GM21717 (cell line): ENCODE data around the gene TEX101.
"Not testable (repeated sequence)": the region's sequence is repeated elsewhere in the genome, so short reads cannot be mapped to it uniquely, and the experiment has no call there.

Experiments
- ATAC-seq: cut with Tn5 transposase; IDR thresholded peaks from one replicate; pipeline ENCODE4 v1.9.1; 2021; ENCODE audit warnings: mild to moderate bottlenecking, moderate library complexity; ENCODE audit not compliant: unreplicated experiment

Gene TEX101

DNA sequence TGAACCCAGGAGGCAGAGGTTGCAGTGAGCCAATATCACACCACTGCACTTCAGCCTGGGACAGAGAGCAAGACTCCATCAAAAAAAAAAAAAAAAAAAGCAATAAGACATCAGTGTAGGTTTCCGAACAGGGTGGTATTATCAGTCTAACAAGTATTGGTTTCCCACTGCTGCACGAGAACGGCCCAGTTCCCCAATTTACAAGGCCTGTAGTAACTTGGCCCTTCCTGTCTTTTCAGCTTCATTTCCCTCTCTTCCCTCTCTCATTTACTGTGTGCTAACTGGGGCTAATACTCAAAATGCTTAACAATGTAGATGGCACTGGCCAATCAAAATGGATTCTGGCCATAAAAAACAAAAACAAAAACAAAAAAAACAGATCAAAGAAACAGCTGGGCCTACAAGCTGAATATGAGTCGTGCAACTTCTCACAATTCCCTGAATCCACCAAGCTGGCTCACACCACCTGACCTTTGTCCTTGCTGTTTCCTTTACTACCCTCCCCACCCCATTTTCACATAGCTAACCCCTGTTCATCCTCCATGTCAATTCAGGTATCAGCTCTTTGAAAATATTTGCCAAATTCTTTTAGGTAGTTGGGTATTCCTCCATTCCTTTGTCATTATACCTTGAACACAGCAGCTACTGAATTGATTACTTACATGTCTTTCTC is 2.4 kb downstream of the TEX101 start:
- no peak for ATAC-seq

DNA sequence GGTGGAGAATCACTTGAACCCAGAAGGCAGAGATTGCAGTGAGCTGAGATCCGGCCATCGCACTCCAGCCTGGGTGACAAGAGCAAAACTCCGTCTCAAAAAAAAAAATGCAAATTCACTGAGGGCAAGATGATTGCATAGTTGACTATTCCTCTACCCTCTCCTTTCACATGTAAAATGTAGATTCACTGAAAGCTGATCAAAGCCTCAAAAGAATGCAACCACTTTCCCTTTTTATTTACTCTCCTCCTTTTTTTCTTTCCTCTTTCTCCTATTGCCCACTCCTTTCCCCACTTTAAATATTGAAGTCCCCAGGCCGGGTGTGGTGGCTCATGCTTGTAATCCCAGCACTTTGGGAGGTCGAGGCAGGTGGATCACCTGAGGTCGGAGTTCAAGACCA is 6.3 kb downstream of the TEX101 start:
- no peak for ATAC-seq

DNA sequence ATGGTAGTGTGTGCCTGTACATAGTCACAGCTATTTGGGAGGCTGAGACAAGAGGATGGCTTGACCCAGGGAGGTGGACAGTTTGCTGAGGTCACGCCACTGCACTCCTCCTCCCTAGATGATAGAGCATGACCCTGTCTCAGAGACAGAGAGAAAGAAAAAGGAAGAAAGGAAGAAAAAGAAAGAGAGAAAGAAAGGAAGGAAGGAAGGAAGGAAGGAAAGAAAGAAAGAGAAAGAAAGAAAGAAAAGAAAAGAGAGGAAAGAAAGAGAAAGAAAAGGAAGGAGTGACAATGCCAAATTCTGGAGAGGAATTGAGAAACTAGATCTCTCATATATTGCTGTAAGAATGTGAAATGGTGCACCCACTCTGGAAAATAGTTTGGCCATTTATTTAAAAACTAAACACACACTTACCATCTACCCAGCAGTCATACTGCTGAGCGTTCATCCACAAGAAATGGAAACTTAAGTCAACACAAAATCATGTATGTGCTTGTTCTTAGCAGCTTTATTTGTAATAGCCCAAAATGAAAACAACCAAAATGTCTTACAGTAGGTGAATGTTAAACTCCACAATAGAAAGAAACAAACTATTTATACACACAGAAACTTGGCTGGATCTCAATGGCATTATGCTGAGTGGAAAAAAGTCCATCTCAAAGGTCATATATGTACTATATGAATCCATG is 7.5 kb downstream of the TEX101 start:
- ATAC-seq, result no peak

DNA sequence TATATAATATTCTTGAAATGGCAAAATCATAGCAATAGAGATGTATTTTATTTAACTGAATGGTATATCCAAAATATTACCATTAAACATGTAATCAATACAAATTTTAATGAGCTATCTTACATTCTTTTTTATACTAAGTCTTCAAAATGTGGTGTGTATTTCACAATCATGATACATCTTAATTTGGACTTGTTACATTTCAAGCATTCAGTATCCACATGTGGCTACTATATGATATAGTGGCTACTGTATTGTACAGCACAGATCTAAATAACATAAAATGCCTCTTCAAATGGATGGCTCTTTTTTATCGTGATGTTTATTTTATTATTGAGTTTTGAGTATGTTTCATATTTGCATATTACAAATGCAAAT is 8.0 kb downstream of the TEX101 start:
- ATAC-seq, result no peak

DNA sequence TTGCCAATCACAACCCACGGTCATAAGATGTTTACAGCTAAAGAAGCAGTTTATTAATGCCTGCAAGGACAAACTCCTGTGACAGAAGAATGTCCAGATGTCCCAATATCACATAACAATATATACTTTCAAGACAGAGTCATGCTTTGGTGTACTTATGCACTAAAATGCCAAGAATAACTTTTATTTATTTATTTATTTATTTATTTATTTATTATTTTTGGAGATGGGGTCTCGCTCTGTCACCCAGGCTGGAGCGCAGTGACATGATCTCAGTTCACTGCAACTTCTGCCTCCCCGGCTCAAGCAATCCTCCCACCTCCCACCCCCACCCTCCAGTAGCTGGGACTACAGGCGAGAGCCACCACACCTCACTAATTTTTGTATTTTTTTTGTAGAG is 9.1 kb downstream of the TEX101 start:
- no peak for ATAC-seq

DNA sequence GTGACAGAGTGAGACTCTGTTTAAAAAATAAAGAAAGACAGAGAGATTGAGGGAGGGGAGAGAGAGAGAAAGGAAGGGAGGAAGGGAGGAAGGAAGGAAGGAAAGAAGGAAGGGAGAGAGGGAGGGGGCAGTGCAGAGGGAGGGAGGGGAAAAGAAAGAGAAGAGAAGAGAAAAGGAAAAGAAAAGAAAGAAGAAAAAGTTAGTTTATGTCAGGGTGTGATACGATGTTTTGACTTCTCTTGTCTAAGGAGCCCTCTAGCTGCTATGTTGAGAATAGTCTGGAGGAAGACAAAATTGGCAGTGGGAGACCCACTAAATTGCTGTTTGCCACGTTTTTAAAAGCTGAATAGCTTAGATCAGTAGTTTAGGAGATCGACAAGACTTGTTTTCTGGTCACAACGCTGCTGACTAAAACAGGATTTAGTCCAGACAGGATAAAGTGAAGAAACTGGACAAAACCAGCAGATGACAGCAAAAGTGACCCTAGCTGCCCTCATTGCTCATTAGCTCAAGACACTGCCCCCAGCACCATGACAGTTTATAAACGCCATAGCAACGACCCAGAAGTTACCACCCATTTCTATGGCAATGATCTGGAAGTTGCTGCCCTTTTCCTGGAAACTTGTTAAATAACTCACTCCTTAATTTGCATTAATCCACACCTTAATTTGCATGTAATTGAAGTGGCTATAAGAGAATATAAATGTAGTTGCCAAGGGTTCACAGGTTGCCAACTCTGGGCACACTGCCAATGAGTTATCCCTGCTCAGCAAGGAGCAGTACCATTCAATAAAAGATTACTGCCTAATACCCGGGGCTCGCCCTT is 11.1 kb downstream of the TEX101 start:
- ATAC-seq, result no peak

DNA sequence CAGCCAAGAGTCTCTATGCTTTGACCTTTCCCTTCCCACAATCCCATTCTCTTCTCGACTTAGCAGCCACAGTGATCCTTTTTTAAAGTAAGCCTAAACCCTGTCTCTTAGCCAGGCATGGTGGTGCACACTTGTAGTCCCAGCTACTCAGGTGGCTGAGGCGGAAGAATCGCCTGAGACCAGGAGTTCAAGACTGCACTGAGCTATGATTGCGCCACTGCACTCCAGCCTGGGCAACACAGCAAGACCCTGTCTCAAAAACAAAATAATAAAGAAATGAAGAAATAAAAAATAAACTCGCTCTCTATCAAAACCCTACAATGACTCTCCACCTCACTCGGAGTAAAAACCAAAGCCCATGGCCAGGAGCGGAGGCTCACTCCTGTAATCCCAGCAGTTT is 14.7 kb downstream of the TEX101 start:
- no peak for ATAC-seq

DNA sequence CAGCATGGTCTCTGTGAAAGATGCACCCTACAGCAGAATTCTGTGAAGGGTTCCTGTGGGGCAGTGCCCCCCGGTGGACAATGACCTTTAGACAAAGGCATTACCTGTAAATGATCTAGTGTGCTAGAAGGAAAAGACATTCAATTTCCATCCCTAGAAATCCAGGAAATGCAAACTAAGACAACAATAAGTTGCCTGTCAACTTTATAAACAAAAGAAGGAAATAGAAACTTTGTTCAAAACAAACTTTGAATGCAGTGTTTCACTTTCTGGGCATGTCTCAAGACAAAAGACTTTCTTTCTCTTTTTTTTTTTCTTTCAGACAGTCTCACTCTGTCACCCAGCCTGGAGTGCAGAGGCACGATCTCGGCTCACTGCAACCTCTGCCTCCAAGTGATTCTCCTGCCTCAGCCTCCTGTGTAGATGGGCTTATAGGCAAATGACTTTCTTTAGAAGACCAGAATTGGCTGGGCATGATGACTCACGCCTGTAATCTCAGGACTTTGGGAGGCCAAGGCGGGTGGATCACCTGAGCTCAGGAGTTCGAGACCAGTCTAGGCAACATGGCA is 15.5 kb downstream of the TEX101 start:
- no peak for ATAC-seq

DNA sequence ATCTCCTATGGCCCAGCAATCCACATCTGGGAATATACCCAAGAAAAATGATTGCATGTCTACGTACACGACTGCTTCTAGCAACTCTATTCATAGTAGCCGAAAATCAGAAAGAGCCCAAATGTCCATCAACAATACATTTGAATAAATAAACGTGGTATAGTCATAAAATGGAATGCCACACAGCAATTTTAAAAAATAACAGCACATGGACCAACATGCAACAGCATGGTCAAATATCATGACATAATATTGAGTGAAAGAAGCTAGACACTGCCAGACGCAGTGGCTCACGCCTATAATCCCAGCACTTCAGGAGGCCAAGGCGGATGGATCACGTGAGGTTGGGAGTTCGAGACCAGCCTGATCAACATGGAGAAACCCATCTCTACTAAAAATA is 16.3 kb downstream of the TEX101 start:
- ATAC-seq, result no peak

DNA sequence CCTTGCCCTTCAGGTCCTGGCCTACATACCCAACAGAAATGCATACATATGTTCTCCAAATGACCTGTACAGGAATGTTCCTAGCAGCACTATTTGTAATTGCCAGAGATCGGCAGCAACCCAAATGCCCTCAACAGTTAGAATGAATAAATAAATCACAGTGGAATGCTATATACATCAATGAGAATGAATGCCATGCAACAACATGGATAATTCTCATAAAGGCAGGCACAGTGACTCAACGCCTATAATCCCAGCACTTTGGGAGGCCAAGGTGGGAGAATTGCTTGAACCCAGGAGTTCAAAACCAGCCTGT is 18.6 kb downstream of the TEX101 start:
- ATAC-seq, result no peak

DNA sequence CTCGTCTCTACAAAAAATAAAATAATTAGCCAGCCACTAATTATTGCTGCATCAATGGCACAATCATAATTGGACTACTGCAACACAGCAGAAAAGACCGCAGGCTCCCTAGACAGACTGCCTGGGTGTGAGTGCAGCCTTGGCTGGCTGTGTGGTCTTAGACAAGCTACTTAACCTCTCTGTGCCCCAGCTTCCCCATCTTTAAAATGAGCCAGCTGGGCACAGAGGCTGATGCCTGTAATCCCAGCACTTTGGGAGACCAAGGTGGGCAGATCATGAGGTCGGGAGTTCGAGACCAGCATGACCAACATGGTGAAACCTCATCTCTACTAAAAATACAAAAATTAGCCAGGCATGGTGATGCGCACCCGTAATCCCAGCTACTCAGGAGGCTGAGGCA is 19.0 kb downstream of the TEX101 start:
- no peak for ATAC-seq

DNA sequence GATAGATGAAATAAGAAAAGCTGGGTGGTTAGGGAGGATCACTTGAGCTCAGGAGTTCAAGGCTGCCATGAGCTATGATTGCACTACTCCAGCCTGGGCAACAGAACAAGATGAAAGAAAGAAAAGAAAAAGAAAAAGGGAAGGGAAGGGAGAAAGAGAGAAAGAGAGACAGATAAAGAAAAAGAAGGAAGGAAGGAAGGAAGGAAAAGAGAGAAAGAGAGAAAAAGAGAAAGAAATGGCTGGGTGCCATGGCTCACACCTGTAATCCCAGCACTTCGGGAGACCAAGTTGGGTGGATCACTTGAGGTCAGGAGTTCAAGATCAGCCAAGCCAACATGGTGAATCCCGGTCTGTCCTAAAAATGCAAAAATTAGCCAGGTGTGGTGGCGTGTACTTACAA is 21.1 kb downstream of the TEX101 start:
- no peak for ATAC-seq

DNA sequence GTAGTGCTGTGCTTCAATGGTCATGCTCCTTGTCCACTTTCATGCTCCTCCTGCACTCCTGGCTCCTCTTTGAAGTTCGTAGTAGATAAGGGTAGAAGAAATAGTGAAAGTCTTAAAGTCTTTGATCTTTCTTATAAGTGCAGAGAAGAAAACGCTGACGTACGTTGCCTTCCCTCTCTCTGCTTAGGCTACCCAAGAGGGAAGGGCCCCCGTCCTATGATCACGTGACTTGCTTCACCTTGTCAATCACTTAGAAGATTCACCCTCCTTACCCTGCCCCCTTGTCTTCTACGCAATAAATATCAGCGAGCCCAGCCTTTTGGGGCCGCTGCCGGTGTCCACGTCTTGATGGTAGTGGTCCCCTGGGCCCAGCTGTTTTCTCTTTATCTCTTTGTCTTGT is 22.6 kb downstream of the TEX101 start:
- not testable (repeated sequence) for ATAC-seq

DNA sequence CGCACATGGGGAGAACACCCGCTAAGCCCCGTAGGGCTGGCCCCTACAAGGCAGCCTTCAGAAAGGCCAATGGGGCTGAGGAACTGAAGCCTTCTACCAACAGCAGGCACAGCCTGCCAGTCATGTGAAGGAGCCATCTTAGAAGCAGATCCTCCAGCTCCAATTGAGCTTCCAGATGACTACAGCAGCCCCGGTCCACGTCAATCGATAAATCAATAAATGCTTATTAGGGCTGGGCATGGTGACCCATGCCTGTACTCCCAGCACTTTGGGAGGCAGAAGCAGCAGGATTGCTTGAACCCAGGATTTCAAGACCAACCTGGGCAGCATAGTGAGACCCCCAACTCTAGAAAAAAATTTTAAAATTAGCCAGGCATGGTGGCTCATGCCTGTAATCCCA is 23.0 kb downstream of the TEX101 start:
- ATAC-seq, result no peak

DNA sequence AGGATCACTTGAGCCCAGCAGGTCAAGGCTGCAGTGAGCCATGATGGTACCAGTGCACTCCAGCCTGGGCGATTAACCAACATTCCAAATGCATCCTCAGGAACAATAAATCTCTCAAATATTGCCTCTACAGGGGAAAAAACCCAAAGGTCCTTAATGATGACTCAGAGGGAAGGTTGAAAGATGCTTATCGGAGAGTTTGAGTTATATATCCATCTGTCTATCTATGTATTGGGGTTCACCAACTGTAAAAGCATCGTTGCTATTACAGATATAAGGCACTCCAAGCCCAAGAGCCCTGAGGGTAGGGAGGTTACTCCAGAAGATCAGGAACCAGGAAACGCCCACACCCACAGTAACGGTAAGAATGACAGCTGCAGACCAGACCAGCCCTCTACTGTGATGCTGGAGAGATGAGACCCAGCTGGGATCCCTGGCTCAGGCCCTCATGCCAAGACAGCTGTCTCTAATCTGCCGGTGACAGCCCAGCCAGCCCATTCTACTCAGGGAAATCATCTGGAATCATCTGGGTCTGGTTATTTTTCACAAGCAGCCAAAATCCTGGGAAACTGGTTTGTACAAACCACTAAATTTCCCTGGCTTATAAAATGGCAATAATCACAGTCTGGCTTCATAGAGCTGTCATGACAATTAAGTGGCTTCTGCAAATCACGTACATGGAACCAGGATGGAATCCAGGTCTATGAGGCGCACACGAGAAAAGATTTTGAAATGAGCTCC is 23.8 kb downstream of the TEX101 start:
- no peak for ATAC-seq

DNA sequence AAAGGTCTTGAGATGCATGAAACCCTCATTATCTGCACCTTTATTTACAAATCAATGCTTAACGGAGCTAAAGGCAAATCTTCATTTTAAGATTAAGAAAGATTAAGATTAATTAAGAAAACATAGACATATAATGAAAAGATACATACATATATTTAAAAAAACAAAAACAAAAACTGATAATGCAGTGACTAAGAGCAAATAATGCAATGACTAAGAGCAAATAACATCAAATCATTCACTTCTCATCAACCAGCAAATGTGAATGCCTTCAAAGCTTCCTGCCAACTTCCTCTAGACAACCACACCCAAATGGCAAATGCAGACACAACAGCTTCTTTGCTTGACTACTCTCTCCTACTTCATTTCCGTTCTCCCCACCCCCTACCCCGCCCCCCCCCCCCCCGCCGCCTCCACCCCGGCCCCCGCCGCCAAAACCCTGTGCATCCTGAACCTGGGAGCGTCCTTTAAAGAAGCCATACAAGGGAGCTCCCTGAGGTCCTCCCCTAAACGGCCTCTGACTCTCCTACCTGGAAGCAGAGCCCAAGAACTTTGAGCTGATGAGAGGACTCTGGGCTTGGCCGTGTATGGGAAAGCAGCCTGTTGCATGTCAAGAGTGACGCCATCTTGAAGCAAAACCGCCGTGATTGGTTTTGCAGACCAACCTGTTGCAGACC is 24.5 kb downstream of the TEX101 start:
- no peak for ATAC-seq

DNA sequence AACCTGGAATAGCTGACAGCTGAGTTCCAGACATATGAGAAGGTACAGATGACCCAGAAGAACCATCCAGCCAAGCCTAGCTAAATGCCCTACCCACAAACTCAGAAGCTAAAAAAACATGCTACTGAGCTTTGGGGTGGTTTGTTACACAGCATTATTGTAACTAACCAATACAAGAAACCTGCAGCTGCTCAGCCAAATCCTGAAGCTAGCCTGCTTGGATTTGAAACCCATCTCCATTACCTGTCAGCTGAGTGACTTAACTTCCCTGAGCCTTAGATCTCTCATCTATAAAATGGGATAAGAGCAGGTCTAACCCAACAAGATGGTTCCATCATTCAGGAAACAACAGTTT is 25.0 kb downstream of the TEX101 start:
- no peak for ATAC-seq

DNA sequence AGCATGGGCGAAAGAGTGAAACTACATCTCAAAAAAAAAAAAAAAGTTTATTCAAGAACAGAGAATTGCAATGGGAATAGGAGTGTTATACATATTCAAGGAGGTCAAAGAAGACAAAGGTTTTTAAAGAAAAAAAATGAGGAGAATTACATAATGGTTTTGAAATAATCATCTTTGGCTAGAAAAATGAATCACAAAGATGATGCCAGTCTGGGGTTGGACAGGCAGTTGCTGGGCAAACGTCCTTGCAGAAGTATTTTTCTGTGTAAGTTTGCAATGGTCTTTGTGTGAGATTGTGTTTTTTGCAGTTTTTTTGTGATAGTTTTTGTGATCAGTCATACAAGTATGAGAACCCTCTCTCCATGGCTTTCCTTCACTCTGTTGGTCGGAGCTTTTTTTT is 27.0 kb downstream of the TEX101 start:
- no peak for ATAC-seq

DNA sequence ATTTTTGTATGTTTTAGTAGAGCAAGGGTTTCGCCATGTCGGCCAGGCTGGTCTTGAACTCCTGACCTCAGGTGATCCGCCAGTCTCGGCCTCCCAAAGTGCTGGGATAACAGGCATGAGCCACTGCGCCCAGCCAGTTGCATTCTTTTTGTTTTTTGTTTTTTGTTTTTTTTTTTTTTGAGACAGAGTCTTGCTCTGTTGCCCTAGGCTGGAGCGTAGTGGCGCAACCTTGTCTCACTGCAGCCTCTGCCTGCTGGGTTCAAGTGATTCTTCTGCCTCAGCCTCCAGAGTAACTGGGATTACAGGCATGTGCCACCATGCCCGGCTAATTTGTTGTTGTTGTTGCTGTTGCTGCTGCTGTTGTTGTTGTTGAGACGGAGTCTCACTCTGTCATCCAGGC is 29.4 kb downstream of the TEX101 start:
- ATAC-seq, result not testable (repeated sequence)

DNA sequence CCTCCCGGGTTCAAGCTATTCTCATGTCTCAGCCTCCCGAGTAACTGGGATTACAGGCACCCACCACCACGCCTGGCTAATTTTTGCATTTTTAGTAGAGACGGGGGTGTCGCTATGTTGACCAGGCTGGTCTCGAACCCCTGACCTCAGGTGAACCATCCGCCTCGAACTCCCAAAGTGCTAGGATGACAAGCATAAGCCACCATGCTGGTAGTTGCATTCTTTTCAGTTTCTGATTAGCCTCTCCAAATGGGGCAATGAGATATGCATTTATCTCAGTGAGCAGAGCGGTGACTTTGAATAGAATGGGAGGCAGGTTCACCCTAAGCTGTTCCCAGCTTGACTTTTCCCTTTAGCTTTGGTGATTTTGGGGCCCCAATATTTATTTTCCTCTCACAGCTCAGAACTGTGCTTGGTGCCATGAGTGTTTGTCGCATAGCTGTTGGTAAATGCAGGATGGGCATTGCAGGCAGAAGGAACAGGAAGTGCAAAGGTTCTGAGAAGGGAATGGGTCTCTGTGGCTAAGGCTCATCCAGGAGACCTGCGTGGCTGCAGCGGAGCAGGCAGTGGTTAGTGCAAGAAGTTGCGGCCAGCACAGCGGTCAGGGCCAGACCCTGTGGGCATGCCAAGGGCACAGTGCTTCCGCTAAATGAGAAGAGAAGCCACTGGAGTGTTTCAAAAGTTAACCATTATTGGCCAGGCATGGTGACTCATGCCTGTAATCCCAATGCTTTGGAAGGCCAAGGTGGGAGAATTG is 30.0 kb downstream of the TEX101 start:
- no peak for ATAC-seq
